ENCODE data around the gene SIGLEC9.

SIGLEC9 gene

GRCh38 chr19:51108066-51108804 lies 16.5 kb upstream of the SIGLEC9 start, which contains the start of gene CTU1 (continued):
- no peak for TF ChIP-seq ZBTB49 (tag by site-specific recombination; IDR thresholded peaks at IDR 0.05; ENCODE audit: low read depth)
- peak; percentile 76 for TF ChIP-seq ZBTB17 (tag by site-specific recombination; IDR thresholded peaks at IDR 0.05)
- TF ChIP-seq TRIM28 (IDR thresholded peaks at IDR 0.05; ENCODE audit: borderline replicate concordance, low read length): no peak
- TF ChIP-seq ZFP3 (tag by site-specific recombination; IDR thresholded peaks at IDR 0.05; ENCODE audit: low read depth): no peak
- no peak for TF ChIP-seq ZNF223 (tag by site-specific recombination; IDR thresholded peaks at IDR 0.05)
- no peak for TF ChIP-seq GFI1B (tag by site-specific recombination; IDR thresholded peaks at IDR 0.05)
- TF ChIP-seq ZNF202 (tag by site-specific recombination; IDR thresholded peaks at IDR 0.05; ENCODE audit: borderline replicate concordance): no peak
- peak; percentile 96 for TF ChIP-seq PRDM10 (tag by site-specific recombination; IDR thresholded peaks at IDR 0.05)
- TF ChIP-seq ZBTB8A (tag by site-specific recombination; IDR thresholded peaks at IDR 0.05): no peak
- no peak for TF ChIP-seq ZNF521 (tag by site-specific recombination; IDR thresholded peaks at IDR 0.05)
- peak; percentile 13; the same call in 1 of the 2 replicates for TF ChIP-seq ZBTB21 (tag by site-specific recombination; IDR thresholded peaks at IDR 0.05)
- no peak; the same call in 1 of the 2 replicates for TF ChIP-seq KLF1 (tag by site-specific recombination; IDR thresholded peaks at IDR 0.05)
- TF ChIP-seq ZNF777 (tag by site-specific recombination; IDR thresholded peaks at IDR 0.05; ENCODE audit: borderline replicate concordance): no peak
- no peak for TF ChIP-seq ZFP41 (tag by site-specific recombination; IDR thresholded peaks at IDR 0.05; ENCODE audit: borderline replicate concordance)
- no peak for TF ChIP-seq ZNF596 (tag by site-specific recombination; IDR thresholded peaks at IDR 0.05)
- TF ChIP-seq SP2 (tag by site-specific recombination; IDR thresholded peaks at IDR 0.05): peak; percentile 63
- TF ChIP-seq ZNF280D (tag by site-specific recombination; IDR thresholded peaks at IDR 0.05): no peak
- TF ChIP-seq YY2 (tag by site-specific recombination; IDR thresholded peaks at IDR 0.05): 0 out of 2 replicates have a peak, but pooled peaks have one; percentile 25
- no peak for TF ChIP-seq ZNF112 (tag by site-specific recombination; IDR thresholded peaks at IDR 0.05)
- TF ChIP-seq BCL6B (tag by site-specific recombination; IDR thresholded peaks at IDR 0.05): no peak
- TF ChIP-seq KLF10 (tag by site-specific recombination; IDR thresholded peaks at IDR 0.05): no peak
- no peak for TF ChIP-seq ZBTB26 (tag by site-specific recombination; optimal IDR thresholded peaks at IDR 0.05)
- no peak for TF ChIP-seq SP7 (tag by site-specific recombination; IDR thresholded peaks at IDR 0.05)
- no peak for TF ChIP-seq ZNF433 (tag by site-specific recombination; IDR thresholded peaks at IDR 0.05; ENCODE audit: low read depth)
- TF ChIP-seq ZNF610 (tag by site-specific recombination; IDR thresholded peaks at IDR 0.05; ENCODE audit: borderline replicate concordance): peak; percentile 98
- TF ChIP-seq TCF7L2 (IDR thresholded peaks at IDR 0.05; ENCODE audit: borderline replicate concordance, low read depth, low read length): no peak
- TF ChIP-seq ZNF211 (tag by site-specific recombination; IDR thresholded peaks at IDR 0.05; ENCODE audit: low read depth): no peak
- TF ChIP-seq ZNF626 (tag by site-specific recombination; IDR thresholded peaks at IDR 0.05): no peak
- TF ChIP-seq GLI4 (tag by site-specific recombination; IDR thresholded peaks at IDR 0.05): no peak

Measured in HEK293 (cell line).